Stimulated activated CD4-positive, alpha-beta T cell treated with anti-CD3 and anti-CD28 coated beads, Interleukin-2, amount 100 ng/mL, for 48 hours (primary cell): ENCODE measurements around the gene OVCA2.

ENCODE experiments used
- DNase-seq, 2 donors: peaks; one replicate each; pipeline ENCODE4 v3.0.0-alpha.2; 2020

Gene OVCA2

DNA sequence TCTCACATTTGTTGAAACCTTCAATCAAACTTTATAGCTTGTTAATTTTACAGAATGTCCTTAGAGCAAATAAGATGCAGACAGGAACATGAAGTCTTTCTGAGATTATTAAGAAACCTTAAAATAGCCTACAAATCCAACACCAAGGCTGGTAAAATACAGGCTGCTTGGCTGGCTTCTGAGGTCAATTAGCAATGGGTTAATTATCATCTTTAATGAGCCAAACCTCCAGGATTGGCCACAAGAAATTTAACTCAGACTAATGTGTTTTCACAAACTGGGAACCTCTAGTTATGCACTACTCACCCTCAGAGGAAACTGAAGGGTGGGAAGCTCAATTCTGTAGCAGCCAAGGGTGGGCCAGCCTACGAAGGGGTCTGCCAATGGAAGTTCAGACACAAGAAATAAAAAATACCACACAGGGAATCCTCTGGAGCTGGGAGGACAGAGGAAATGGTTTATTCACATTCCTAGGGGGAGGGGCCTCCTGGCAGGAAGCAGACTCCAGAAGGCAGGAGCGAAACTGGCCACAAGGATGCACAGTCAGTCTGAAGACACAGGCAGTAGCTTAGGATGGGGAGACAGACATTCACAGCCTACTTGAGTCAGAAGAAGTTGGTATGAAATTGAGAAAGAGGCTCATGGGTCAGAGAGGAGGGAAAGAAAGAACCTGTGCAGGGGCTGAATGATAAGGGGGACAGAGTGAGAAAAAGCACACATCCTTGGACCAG, 49.1 kb downstream of the OVCA2 start:
- no peak for DNase-seq

DNA sequence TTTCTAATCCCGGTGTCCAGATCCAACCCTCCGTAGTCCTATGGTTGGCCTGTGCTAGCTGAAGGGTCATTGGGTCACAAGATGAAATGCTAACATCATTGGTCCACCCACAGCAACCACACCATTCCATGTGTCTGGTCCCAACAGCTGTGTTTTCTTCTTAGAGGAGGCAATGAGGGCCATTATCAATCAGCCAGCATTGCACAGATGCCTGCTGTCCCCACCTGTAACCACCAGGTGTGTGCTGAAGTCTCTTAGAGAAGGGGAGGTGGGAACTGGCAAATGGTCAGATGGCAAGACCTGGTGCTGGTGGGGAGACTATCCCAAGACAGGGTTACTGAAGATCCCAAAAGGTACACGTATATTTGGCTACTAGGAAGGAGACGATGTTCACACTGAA, 50.4 kb downstream of the OVCA2 start:
- no peak for DNase-seq
